Bronchial epithelial cell (primary cell): ENCODE results near the gene GNL1. TPM values are rescaled to one million over a fixed set of nuclear protein-coding genes. Genes with fewer than 3 reads are reported as not detected.
A peak's percentile ranks its signal among the peaks of the same experiment; 100 is the strongest.
"Not testable (repeated sequence)": the region's sequence is repeated elsewhere in the genome, so short reads cannot be mapped to it uniquely, and the experiment has no call there.

Experiments
- DNase-seq: peaks from one replicate; pipeline ENCODE4 v3.0.0-alpha.2; 2010; ENCODE audit warnings: low read depth
- FAIRE-seq: peaks from 2 replicates; lab custom pipeline; 2011; peaks lifted over from hg19 to GRCh38; lab: Jason Lieb, UNC
- H3K27me3 ChIP-seq: 2 replicates; pipeline ENCODE4 v1.5.1; 2011; ENCODE audit warnings: low read length; ENCODE audit not compliant: control insufficient read depth, insufficient read depth
- H3K36me3 ChIP-seq: 2 replicates; pipeline ENCODE4 v1.5.1; 2011; ENCODE audit warnings: low read length; ENCODE audit not compliant: control insufficient read depth, insufficient read depth
- H3K4me3 ChIP-seq: 2 replicates; pipeline ENCODE4 v1.5.1; 2011; ENCODE audit warnings: mild to moderate bottlenecking, low read depth, low read length, control low read depth
- total RNA-seq: library from RNA; depleted of rRNA; stranded (reverse); fragments of >200 nt; gene quantifications from 2 replicates; pipeline ENCODE4 v1.2.1, GENCODE V29; 2014
- TF ChIP-seq, protein P1 (sequence below): IDR thresholded peaks from 2 replicates; pipeline ENCODE4 v1.5.1; 2011; ENCODE audit warnings: mild to moderate bottlenecking, moderate library complexity, low read length, control low read depth, inconsistent platforms; ENCODE audit not compliant: insufficient read depth, severe bottlenecking

GNL1 gene
- total RNA-seq, 1 donor from 2014 or later, result 21.9 TPM

DNA sequence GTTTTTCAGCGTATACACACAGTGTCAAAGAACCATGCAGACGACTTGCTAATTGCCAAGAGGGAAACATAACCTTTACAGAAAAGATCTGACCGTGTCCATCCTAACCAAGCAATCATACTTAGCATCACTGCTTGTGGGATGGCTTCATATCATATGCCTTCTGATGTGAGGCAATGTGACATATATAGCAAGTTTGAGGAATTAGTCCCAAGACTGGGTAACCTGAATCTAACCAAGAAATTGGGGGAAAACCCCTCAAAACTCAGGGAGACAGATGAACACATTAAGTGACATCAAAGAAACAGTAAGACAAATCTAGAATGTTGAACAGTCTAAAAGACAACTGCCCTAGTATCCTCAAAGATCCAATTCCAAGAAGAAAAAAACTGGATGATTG is 18.4 kb downstream of the GNL1 start:
- TF ChIP-seq, protein P1, sequence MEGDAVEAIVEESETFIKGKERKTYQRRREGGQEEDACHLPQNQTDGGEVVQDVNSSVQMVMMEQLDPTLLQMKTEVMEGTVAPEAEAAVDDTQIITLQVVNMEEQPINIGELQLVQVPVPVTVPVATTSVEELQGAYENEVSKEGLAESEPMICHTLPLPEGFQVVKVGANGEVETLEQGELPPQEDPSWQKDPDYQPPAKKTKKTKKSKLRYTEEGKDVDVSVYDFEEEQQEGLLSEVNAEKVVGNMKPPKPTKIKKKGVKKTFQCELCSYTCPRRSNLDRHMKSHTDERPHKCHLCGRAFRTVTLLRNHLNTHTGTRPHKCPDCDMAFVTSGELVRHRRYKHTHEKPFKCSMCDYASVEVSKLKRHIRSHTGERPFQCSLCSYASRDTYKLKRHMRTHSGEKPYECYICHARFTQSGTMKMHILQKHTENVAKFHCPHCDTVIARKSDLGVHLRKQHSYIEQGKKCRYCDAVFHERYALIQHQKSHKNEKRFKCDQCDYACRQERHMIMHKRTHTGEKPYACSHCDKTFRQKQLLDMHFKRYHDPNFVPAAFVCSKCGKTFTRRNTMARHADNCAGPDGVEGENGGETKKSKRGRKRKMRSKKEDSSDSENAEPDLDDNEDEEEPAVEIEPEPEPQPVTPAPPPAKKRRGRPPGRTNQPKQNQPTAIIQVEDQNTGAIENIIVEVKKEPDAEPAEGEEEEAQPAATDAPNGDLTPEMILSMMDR, result no peak
- Histone ChIP-seq H3K27me3 (no peaks in the 10 kb centered on the region), H3K4me3 (no peak overlapping the region), H3K36me3 (no peaks in the 10 kb centered on the region)
- FAIRE-seq (no peak), DNase-seq (no peak)

DNA sequence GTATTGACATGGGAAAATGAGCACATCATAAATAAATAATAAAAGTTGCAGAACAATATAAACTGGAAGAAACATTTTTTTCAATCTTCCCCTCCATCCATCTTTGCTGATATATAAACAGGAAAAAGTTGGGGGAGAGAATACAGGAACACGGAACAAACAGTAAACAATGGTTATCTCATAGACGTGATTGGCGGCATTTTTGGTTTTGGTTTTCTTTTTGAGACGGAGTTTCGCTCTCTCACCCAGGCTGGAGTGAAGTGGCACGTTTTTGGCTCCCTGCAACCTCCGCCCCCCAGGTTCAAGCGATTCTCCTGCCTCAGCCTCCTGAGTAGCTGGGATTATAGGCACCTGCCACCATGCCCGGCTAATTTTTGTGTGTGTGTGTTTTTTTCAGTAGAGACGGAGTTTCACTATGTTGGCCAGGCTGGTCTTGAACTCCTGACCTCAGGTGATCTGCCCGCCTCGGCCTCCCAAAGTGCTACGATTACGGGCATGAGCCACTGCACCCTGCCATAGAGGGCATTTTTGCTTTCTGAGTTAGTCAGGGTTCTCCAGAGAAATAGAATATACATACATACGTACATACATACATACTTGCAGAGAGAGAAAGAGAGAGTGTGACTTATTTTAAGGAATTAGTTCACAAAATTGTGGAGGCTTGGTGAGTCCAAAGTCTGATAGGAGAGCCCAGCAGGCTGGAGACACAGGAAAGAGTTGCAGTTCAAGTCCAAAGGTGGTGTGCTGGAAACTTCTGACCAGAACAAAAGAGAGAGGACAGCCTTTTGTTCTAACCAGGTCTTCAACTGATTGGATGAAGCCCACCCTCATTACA is 22.6 kb downstream of the GNL1 start:
- TF ChIP-seq, protein P1, result no peak
- no peaks in the 10 kb centered on the region for H3K36me3 ChIP-seq
- no peak for DNase-seq
- H3K4me3 ChIP-seq, result no peak overlapping the region
- no peaks in the 10 kb centered on the region for H3K27me3 ChIP-seq
- no peak for FAIRE-seq

DNA sequence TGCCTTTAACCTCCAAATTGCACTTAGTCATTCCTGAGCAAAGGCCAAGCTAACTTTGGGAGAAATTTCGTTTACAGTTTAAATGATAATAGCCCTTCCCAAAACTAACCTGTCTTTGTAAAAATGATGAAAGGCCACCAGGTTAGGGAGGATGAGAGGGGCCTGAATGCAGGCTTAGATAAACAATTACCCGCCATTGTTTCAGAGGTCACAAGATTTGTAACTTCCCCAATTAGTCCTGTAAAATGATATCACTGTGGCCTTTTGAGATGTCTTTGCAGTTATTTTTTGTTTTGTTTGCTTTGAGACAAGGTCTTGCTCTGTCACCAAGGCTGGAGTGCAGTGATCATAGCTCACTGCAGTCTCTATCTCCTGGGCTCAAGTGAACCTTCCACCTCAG is 26.3 kb downstream of the GNL1 start:
- H3K27me3 ChIP-seq, result no peaks in the 10 kb centered on the region
- no peaks in the 10 kb centered on the region for H3K36me3 ChIP-seq
- no peak overlapping the region for H3K4me3 ChIP-seq
- TF ChIP-seq, protein P1, result no peak
- DNase-seq, result no peak
- FAIRE-seq, result no peak

DNA sequence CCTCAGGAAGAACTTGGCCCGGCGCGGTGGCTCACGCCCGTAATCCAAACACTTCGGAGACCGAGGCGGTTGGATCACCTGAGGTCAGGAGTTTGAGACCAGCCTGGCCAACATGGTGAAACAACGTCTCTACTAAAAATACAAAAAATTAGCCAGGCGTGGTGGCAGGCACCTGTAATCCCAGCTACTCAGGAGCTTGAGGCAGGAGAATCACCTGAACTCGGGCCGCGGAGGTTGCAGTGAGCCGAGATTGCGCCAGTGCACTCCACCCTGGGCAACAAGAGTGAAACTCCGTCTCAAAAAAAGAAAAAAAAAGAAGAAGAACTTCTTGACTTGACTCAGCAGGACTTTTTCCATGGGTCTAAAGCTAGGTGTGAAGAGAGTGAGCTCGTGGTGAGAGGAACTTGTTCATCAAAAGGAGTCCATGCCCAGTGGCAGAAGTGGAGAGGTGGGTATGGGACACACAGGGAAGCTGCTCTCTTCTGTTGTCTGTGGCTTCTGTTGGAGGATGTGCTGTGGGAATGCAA is 26.9 kb downstream of the GNL1 start:
- FAIRE-seq, H3K4me3 ChIP-seq, DNase-seq: not testable (repeated sequence)

DNA sequence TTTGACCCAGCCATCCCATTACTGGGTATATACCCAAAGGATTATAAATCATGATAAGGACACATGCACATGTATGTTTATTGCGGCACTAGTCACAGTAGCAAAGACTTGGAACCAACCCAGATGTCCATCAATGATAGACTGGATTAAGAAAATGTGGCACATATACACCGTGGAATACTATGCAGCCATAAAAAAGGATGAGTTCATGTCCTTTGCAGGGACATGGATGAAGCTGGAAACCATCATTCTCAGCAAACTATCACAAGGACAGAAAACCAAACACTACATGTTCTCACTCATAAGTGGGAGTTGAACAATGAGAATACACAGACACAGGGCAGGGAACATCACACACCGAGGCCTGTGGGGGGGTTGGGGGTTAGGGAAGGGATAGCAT is 29.8 kb downstream of the GNL1 start:
- FAIRE-seq, H3K4me3 ChIP-seq, H3K27me3 ChIP-seq, DNase-seq, H3K36me3 ChIP-seq: not testable (repeated sequence)

More for the DNA sequence above, 26.9 kb downstream of the GNL1 start:
- H3K36me3 ChIP-seq, H3K27me3 ChIP-seq: not testable (repeated sequence)

DNA sequence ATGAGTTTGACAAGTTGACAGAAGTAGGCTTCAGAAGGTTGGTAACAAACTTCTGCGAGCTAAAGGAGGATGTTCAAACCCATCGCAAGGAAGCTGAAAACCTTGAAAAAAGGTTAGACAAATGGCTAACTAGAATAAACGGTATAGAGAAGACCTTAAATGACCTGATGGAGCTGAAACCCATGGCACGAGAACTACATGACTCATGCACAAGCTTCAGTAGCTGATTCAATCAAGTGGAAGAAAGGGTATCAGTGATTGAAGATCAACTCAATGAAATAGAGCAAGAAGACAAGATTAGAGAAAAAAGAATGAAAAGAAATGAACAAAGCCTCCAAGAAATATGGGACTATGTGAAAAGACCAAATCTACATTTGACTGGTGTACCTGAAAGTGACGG is 34.3 kb downstream of the GNL1 start:
- not testable (repeated sequence) for FAIRE-seq
- peak; percentile 57 for DNase-seq

DNA sequence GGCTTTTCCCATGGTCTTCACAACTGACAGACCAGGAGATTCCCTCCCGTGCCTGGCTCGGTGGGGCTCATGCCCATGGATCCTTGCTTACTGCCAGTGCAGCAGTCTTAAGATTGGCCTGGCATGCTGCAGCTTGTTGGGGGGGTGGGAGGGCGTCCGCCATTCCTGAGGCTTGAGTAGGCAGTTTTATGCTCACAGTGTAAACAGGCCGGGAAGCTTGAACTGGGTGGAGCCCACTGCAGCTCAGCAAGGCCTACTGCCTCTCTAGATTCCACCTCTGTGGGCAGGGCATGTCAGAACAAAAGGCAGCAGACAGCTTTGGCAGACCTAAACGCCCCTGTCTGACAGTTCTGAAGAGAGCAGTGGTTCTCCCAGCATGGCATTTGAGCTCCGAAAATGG is 35.2 kb downstream of the GNL1 start:
- H3K4me3 ChIP-seq, H3K36me3 ChIP-seq, H3K27me3 ChIP-seq, FAIRE-seq: not testable (repeated sequence)
- peak; percentile 93 for DNase-seq

More for the DNA sequence above, 34.3 kb downstream of the GNL1 start:
- not testable (repeated sequence) for H3K4me3 ChIP-seq, H3K27me3 ChIP-seq, H3K36me3 ChIP-seq
